NCI-H1105 treated with DMSO at 0.1 percent for 48 hours (cell line): ENCODE data around the gene CYP4F12.
"Not testable (repeated sequence)": the region's sequence is repeated elsewhere in the genome, so short reads cannot be mapped to it uniquely, and the experiment has no call there.

Experiments used
- DNase-seq: peaks from one replicate; lab custom pipeline; 2025; lab: John Stamatoyannopoulos, UW

CYP4F12 gene

GRCh38 chr19:15672580-15673175 lies at the start of gene CYP4F12:
TSS of gene CYP4F12 (plus strand) at chr19:15673087. CDS start at chr19:15673530, 443 bp downstream.
- no peak for DNase-seq

DNA sequence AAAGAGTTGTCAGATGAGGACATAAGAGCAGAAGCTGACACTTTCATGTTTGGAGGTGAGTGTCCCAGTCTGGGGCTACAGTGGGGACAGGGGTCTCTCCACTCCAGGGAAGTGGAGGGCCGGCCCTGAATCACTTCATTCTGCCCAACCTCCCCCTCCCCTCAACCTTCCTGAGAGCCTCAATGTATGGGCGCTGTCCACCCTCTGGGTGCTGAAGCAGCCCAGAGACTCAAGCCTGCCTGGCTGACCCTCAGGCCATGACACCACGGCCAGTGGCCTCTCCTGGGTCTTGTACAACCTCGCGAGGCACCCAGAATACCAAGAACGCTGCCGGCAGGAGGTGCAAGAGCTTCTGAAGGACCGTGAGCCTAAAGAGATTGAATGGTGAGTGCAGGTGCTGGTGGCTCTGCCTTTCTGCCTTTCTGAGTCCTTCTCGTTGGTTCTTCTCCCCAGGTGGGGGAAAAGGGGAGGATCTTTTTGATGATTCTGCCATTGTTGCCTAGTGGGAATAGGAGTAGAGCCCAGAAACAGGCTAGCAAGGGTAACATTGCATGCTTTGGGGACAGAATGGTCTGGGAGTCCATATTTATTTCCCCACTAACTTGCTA lies 49.1 kb upstream of the CYP4F12 start:
- no peak for DNase-seq

GRCh38 chr19:15628236-15629002 lies 44.5 kb upstream of the CYP4F12 start:
- DNase-seq = no peak

DNA sequence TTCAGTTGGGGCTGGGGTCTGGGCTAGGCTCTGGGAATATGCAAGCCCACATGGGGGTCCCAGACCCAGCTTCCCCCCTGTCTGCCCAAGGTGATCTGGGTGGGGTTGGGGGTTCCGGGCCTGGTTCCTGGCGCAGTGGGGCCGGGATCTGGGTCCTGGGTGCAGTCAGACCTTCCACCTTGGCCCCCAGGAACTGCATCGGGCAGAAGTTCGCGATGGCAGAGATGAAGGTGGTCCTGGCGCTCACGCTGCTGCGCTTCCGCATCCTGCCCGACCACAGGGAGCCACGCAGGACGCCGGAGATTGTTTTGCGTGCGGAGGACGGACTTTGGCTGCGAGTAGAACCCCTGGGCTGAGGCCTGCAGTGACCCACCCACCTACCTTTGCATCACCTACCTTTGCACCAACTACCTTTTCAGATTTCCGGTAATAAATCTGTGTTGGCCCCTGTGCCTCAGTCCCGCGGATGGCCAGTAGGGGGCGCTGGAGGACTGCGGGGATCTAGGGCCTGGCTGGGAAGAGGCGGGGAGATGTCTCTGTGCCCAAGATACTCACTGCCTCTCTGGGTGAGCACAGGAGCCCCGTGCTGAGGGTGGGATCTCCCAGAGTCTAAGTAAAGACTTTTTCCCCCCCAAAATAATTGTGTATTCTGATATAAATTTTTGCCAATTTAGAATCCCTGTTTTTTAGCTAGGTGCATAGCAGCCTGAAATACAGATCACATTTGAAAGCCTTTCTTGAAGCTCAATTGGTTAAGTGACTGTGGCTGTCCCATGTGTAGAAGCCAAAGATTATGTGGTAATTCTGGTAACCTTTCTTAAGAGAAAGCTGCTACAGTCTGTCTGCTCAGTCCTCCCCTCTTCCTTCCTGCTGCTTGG lies 43.6 kb upstream of the CYP4F12 start:
- DNase-seq = peak; percentile 53

- no peak for DNase-seq
These were observed 41.1 kb upstream of the CYP4F12 start for GRCh38 chr19:15631817-15632216.

DNA sequence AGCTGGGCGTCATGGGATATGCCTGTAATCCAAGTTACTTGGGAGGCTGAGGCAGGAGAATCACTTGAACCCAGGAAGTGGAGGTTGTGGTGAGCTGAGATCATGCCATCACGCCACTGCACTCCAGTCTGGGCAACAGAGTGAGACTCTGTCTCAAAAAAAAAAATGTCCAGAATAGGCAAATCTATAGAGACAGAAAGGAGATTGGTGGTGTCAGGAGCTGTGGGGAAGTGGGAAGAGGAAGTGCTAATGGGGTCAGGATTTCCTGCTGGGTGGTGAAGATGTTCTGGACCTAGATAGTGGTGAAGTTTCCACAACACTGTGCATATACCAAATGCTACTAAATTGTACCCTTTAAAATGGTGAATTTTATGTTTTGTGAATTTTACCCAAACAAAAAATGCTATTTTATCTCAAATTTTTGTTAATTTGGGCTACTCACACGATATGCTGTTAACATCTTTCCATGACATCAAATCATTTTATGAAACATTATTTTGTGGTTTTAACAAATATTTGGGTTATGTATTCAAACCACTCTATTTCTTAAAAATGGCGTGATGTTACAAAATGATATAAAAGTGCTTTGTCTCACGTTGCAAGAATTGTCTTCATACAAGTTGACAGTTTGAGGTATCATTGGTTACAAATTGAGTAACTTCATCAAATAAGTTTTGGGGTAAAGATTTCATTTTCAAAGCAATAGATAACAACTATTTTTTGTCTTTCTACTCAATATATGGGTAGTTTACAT lies 39.6 kb upstream of the CYP4F12 start:
- DNase-seq = no peak

- DNase-seq = no peak
These were observed 38.8 kb upstream of the CYP4F12 start for GRCh38 chr19:15634105-15634504.

DNA sequence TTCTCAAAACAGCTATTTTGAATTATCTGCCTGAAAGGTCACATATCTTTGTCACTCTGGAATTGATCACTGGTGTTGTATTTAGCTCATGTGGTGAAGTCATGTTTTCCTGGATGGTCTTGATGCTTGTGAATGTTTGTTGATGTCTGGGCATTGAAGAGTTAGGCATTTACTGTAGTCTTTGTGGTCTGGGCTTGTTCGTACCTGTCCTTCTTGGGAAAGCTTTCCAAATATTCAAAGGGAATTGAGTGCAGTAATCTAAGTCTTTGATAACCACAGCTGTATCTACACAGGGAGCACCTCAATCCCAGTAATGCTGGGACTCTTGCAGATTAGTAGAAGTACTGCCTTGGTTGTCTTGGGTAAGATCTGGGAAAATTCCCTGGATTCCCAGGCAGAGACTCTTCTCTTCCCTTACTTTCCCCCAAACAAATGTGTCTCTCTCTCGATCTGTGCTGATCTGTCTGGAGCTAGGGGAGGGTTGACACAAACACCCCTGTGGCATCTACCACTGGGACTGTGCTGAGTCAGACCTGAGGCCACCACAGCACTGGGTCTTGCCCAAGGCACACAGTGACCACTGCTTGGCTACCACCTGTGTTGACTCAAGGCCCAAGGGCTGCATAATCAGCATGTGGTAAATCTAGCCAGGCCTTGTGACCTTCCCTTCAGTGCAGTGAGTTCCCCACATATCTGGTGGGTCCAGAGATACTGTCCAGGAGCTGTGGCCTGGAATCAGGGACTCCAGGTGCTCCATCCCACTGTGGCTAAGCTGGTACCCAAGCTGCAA lies 37.7 kb upstream of the CYP4F12 start:
- no peak for DNase-seq

- DNase-seq = no peak
These were observed 36.9 kb upstream of the CYP4F12 start for GRCh38 chr19:15636026-15636425.

DNA sequence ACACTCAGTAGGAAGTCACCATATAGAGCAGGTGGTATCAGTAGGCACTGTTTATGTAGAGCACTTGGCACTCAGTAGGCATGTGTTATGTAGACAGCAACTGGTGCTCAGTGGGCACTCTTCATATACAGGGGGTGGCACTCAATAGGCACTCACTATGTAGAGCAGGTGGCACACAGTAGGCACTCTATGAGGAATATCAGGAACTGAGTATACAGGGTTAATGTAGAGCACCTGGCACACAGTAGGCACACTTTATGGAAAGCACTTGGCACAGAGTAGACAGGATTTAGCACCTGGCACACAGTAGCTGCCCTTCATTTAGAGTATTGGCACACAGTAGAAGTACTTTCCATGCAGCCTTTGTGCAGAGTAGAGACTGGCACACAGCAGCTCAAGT lies 33.3 kb upstream of the CYP4F12 start:
- DNase-seq = no peak

- peak; percentile 30 for DNase-seq
These were observed 32.5 kb upstream of the CYP4F12 start, which contains the start of gene CYP4F3 for GRCh38 chr19:15640294-15640903. TSS of gene CYP4F3 (plus strand) at chr19:15640897. CDS start at chr19:15641416, 519 bp downstream.

DNA sequence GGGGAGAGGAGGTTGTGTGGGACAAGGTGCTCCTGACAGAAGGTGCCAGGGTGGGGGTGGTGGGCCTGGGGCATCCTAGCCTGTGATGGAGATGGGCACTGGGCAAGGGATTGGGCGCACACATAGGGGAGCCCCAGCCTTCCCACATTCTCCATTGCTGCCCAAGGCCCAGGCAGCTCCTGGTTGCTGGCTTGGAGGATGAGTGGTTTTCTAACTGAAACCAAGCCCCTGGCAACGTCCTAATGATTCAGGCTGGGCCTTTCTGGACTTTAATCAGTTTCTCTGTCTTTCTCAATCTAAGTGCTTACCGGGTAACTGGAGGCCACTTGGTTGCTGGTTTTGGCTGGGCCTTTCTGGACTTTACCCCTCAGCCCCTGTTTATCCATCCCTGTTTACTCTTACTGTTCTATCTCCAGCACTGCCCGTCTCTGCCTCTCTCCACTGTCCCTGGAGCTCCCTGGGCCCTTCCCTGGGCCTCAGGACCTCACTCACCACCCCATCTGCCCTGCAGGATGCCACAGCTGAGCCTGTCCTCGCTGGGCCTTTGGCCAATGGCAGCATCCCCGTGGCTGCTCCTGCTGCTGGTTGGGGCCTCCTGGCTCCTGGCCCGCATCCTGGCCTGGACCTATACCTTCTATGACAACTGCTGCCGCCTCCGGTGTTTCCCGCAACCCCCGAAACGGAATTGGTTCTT lies 31.8 kb upstream of the CYP4F12 start:
- no peak for DNase-seq

DNA sequence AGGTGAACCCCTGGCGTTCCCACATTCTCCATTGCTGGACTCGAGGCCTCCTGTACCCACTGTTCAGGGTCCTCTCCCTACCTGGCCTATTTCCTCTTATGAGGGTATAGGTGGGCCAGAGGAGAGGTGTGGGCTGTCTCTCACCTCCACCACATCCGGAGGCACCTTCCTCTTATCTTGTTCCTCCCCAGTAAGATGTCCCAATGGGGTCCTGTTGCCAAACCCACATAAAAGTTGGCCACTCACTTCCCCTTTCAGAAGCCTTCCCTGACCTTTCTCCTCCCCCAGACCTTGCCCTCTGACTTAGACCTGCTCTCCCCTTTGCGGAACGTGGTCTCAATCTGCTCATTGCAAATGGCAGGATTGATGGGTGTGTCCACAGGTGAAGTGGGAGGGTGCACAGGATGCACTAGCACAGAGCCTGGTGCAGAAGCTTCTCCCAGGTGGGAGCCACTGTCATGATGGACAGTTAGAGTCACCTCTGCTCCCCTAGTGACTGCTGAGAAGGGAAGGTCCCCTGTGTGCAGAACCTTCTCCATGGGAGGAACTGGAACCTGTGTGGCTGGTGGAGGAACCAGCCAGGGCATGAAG lies 30.9 kb upstream of the CYP4F12 start:
- DNase-seq = no peak

- DNase-seq = no peak
These were observed 30.1 kb upstream of the CYP4F12 start for GRCh38 chr19:15642807-15643206.

DNA sequence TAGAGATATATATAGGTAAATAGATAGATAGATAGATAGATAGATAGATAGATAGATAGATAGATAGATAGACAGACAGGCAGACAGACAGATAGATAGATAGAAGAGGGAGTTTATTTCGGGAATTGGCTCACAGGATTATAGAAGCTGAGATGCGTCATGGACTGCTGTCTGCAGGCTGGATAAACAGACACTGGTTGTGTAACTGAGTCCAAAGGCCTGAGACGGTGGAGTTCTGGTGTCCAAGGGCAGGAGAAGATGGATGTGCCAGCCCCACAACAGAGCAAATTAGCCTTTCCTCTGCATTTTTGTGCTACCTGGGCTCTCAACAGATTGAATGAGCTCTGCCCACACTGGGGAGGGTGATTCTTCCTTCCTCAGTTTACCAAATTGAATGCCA lies 29.5 kb upstream of the CYP4F12 start:
- no peak for DNase-seq

GRCh38 chr19:15644066-15644741 lies 28.7 kb upstream of the CYP4F12 start:
- no peak for DNase-seq

DNA sequence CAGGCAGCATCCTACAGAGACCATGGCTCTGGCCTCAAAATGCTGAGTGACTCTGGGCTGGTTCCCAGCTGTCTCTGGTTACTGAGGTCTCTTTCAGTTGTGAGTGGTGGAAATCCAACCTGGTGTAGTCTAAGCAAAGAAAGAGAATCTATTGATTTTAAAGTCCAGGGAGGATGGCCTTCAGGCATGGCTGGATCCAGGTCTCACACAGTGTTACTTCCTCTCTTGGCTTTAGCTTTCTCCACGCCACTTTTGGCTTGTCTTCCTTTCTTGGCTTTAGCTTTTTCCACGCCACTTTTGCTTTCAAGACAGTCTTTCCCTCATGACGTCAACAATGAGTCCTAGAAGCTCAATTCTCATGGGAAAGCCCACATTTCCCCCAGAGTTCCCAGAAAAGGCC lies 28.1 kb upstream of the CYP4F12 start:
- no peak for DNase-seq

- DNase-seq = no peak
These were observed 23.4 kb upstream of the CYP4F12 start for GRCh38 chr19:15649526-15649925.

GRCh38 chr19:15650123-15650522 lies 22.8 kb upstream of the CYP4F12 start:
- not testable (repeated sequence) for DNase-seq
